Activated T-cell treated with anti-CD3 and anti-CD28 coated beads, Interleukin-2, amount 50 U/mL, for 72 hours (primary cell): ENCODE results near the gene ANKIB1. TPM values are rescaled to one million over a fixed set of nuclear protein-coding genes. Genes with fewer than 3 reads are reported as not detected.

Experiments
- ATAC-seq, 2 donors: fragments of 150-1000 bp; cut with Tn5 transposase; replicated peaks in 1 of 2; 2 replicates each; pipeline ENCODE4 v1.10.0; 2021; ENCODE audit warnings: moderate library complexity in 2 of 2, mild to moderate bottlenecking in 1 of 2
- DNase-seq, 2 donors: peaks; one replicate each; pipeline ENCODE4 v3.0.0; 2021 to 2022; ENCODE audit warnings: mixed read lengths in 1 of 2
- H3K27ac Mint-ChIP-seq: one replicate; pipeline ENCODE4 v1.8.0; 2022; ENCODE audit warnings: mild to moderate bottlenecking, moderate library complexity, mixed read lengths
- H3K27me3 Mint-ChIP-seq: one replicate; pipeline ENCODE4 v1.8.0; 2022; ENCODE audit warnings: low read depth, mixed read lengths
- H3K36me3 Mint-ChIP-seq, 2 donors: one replicate each; pipeline ENCODE4 v1.8.0; 2022; ENCODE audit warnings: mixed read lengths in 2 of 2, mild to moderate bottlenecking in 1 of 2; ENCODE audit not compliant: insufficient read depth in 2 of 2
- H3K4me1 Mint-ChIP-seq: one replicate; pipeline ENCODE4 v1.8.0; 2022; ENCODE audit warnings: low read depth, mixed read lengths
- H3K4me3 Mint-ChIP-seq, 2 donors: one replicate each; pipeline ENCODE4 v1.8.0; 2022; ENCODE audit warnings: mild to moderate bottlenecking in 2 of 2, mixed read lengths in 2 of 2, moderate library complexity in 2 of 2
- H3K9me3 Mint-ChIP-seq, 2 donors: one replicate each; pipeline ENCODE4 v1.8.0; 2022; ENCODE audit warnings: mixed read lengths in 2 of 2
- total RNA-seq, 2 donors: library from RNA; stranded (reverse); gene quantifications; one replicate each; pipeline ENCODE4 v1.2.3, GENCODE V29; 2022

ANKIB1 gene
- total RNA-seq, 2 donors from 2014 or later, result 48.8 to 57.1 TPM

- Mint-ChIP-seq H3K4me1 (peaks cover 8% of the 10 kb centered on the region), H3K27me3 (no peaks in the 10 kb centered on the region), H3K27ac (no peak overlapping the region), H3K9me3 (no peaks in the 10 kb centered on the region), H3K4me3 (no peak overlapping the region), H3K36me3 (peaks cover 2 to 4% of the 10 kb centered on the region in 2 donors)
- DNase-seq, result no peak
- ATAC-seq, result no peak
Measured at GRCh38 chr7:92279396-92280031, 33.7 kb downstream of the ANKIB1 start.

GRCh38 chr7:92281031-92281430 is 35.3 kb downstream of the ANKIB1 start:
- ATAC-seq, result no peak
- no peak for DNase-seq
- Mint-ChIP-seq H3K4me1 (peaks cover 10% of the 10 kb centered on the region), H3K9me3 (no peaks in the 10 kb centered on the region), H3K36me3 (peaks cover 2 to 4% of the 10 kb centered on the region in 2 donors), H3K4me3 (no peak overlapping the region), H3K27ac (no peak overlapping the region), H3K27me3 (no peaks in the 10 kb centered on the region)

- no peaks in the 10 kb centered on the region for H3K27me3 Mint-ChIP-seq
- no peaks in the 10 kb centered on the region for H3K9me3 Mint-ChIP-seq
- no peak for DNase-seq
- H3K4me3 Mint-ChIP-seq, result no peak overlapping the region
- peaks cover 2% of the 10 kb centered on the region in 2 donors for H3K36me3 Mint-ChIP-seq
- no peak for ATAC-seq
- peaks cover 12% of the 10 kb centered on the region for H3K4me1 Mint-ChIP-seq
- no peak overlapping the region for H3K27ac Mint-ChIP-seq
Measured at GRCh38 chr7:92282221-92282814, 36.5 kb downstream of the ANKIB1 start.

GRCh38 chr7:92282930-92283329 is 37.2 kb downstream of the ANKIB1 start:
- DNase-seq (no peak), ATAC-seq (no peak)
- H3K27ac Mint-ChIP-seq, result no peak overlapping the region
- H3K36me3 Mint-ChIP-seq, result peaks cover 2% of the 10 kb centered on the region in 2 donors
- no peak overlapping the region for H3K4me3 Mint-ChIP-seq
- peaks cover 15% of the 10 kb centered on the region for H3K4me1 Mint-ChIP-seq
- peaks cover 0 to under 1% of the 10 kb centered on the region in 2 donors for H3K9me3 Mint-ChIP-seq
- no peaks in the 10 kb centered on the region for H3K27me3 Mint-ChIP-seq

GRCh38 chr7:92289321-92289720 is 43.5 kb downstream of the ANKIB1 start:
- Mint-ChIP-seq H3K27me3 (no peaks in the 10 kb centered on the region), H3K4me1 (peaks cover 31% of the 10 kb centered on the region), H3K27ac (no peak overlapping the region), H3K36me3 (peaks cover 0 to 3% of the 10 kb centered on the region in 2 donors), H3K4me3 (no peak overlapping the region), H3K9me3 (peaks cover 0 to 1% of the 10 kb centered on the region in 2 donors)
- DNase-seq, result no peak
- no peak for ATAC-seq

GRCh38 chr7:92292981-92293380 is 47.2 kb downstream of the ANKIB1 start:
- no peak overlapping the region for H3K4me3 Mint-ChIP-seq
- ATAC-seq, result no peak
- H3K36me3 Mint-ChIP-seq, result peaks cover 0 to 5% of the 10 kb centered on the region in 2 donors
- no peaks in the 10 kb centered on the region for H3K27me3 Mint-ChIP-seq
- no peak for DNase-seq
- peaks cover 16% of the 10 kb centered on the region for H3K4me1 Mint-ChIP-seq
- no peaks in the 10 kb centered on the region for H3K9me3 Mint-ChIP-seq
- no peak overlapping the region for H3K27ac Mint-ChIP-seq

- peaks cover 6% of the 10 kb centered on the region for H3K4me1 Mint-ChIP-seq
- H3K9me3 Mint-ChIP-seq, result no peaks in the 10 kb centered on the region
- no peak for DNase-seq
- ATAC-seq, result no peak
- H3K4me3 Mint-ChIP-seq, result no peak overlapping the region
- H3K36me3 Mint-ChIP-seq, result peaks cover 0 to 3% of the 10 kb centered on the region in 2 donors
- peak overlapping the region; percentile 91 for H3K27ac Mint-ChIP-seq
- no peaks in the 10 kb centered on the region for H3K27me3 Mint-ChIP-seq
Measured at GRCh38 chr7:92293896-92294590, 48.3 kb downstream of the ANKIB1 start.

- Mint-ChIP-seq H3K4me3 (no peak overlapping the region), H3K27ac (no peak overlapping the region), H3K9me3 (no peaks in the 10 kb centered on the region), H3K36me3 (peaks cover 0 to 3% of the 10 kb centered on the region in 2 donors), H3K4me1 (no peaks in the 10 kb centered on the region), H3K27me3 (no peaks in the 10 kb centered on the region)
- DNase-seq, result no peak
- ATAC-seq, result no peak
Measured at GRCh38 chr7:92295391-92295790, 49.6 kb downstream of the ANKIB1 start.

- Mint-ChIP-seq H3K9me3 (no peaks in the 10 kb centered on the region), H3K4me3 (no peak overlapping the region), H3K27me3 (no peaks in the 10 kb centered on the region), H3K36me3 (peaks cover 0 to 3% of the 10 kb centered on the region in 2 donors), H3K27ac (no peak overlapping the region), H3K4me1 (no peaks in the 10 kb centered on the region)
- ATAC-seq, result no peak
- DNase-seq, result no peak
Measured at GRCh38 chr7:92296235-92296634, 50.5 kb downstream of the ANKIB1 start.

GRCh38 chr7:92296880-92297445 is 51.2 kb downstream of the ANKIB1 start:
- Mint-ChIP-seq H3K27me3 (no peaks in the 10 kb centered on the region), H3K27ac (no peak overlapping the region), H3K4me3 (no peak overlapping the region), H3K4me1 (no peaks in the 10 kb centered on the region), H3K9me3 (no peaks in the 10 kb centered on the region), H3K36me3 (peaks cover 0 to 3% of the 10 kb centered on the region in 2 donors)
- DNase-seq (no peak), ATAC-seq (no peak)

GRCh38 chr7:92297736-92298135 is 52.0 kb downstream of the ANKIB1 start:
- Mint-ChIP-seq H3K4me3 (no peak overlapping the region), H3K27ac (no peak overlapping the region), H3K4me1 (no peaks in the 10 kb centered on the region), H3K36me3 (peaks cover 0 to 3% of the 10 kb centered on the region in 2 donors), H3K27me3 (no peaks in the 10 kb centered on the region), H3K9me3 (no peaks in the 10 kb centered on the region)
- ATAC-seq, result no peak
- no peak for DNase-seq

GRCh38 chr7:92303761-92304160 is 58.0 kb downstream of the ANKIB1 start:
- Mint-ChIP-seq H3K27me3 (no peaks in the 10 kb centered on the region), H3K9me3 (no peaks in the 10 kb centered on the region), H3K4me3 (no peak overlapping the region), H3K4me1 (no peaks in the 10 kb centered on the region), H3K36me3 (peaks cover 0 to 2% of the 10 kb centered on the region in 2 donors), H3K27ac (no peak overlapping the region)
- DNase-seq (no peak), ATAC-seq (no peak)

GRCh38 chr7:92304406-92304893 is 58.7 kb downstream of the ANKIB1 start:
- Mint-ChIP-seq H3K4me3 (no peak overlapping the region), H3K9me3 (no peaks in the 10 kb centered on the region), H3K4me1 (no peaks in the 10 kb centered on the region), H3K27me3 (no peaks in the 10 kb centered on the region), H3K27ac (no peak overlapping the region), H3K36me3 (peaks cover 0 to 2% of the 10 kb centered on the region in 2 donors)
- no peak for DNase-seq
- no peak for ATAC-seq
